GM19193 (cell line): Measurements from ENCODE around the gene LAG3.

Experiments
- POLR2A ChIP-seq: IDR thresholded peaks from 4 replicates; pipeline ENCODE4 v1.6.1; 2011; ENCODE audit not compliant: insufficient read depth, insufficient read length; ENCODE audit errors: extremely low read depth

The LAG3 gene

DNA sequence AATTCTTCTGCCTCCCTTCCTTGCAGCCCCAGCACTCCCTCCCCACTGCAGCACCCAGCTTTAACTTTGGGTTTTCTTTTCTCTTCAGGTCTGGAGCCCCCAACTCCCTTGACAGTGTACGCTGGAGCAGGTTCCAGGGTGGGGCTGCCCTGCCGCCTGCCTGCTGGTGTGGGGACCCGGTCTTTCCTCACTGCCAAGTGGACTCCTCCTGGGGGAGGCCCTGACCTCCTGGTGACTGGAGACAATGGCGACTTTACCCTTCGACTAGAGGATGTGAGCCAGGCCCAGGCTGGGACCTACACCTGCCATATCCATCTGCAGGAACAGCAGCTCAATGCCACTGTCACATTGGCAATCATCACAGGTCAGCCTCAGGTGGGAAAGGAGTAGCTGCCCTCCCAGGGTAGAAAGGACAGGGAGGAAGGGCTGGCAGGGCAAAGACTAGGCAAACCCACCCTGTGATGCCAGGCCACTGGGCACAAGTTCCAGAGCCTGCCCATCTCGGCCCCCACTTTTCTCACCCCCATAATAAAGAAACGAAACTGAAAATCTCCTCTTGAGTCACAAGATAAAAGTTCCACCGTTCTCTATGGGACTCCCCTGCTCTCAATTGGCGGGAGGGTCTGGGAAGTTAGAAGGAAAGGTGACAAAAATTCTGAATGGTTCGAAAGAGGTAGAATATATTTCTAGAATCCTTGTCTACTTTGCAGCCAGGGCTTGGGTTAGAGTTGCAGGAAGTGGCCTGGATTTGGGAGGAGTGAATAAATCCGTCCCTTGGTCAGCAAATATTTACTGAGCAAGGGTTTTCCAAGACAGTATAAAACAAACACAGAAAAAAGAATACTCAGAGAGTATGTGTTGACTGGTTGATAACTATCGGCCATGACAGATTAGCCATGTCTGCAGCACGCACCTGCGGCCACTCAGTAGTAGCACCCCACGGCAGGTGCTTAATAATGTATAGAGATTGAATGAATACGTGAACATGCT is 3.2 kb downstream of the LAG3 start:
- TF ChIP-seq POLR2A = no peak

DNA sequence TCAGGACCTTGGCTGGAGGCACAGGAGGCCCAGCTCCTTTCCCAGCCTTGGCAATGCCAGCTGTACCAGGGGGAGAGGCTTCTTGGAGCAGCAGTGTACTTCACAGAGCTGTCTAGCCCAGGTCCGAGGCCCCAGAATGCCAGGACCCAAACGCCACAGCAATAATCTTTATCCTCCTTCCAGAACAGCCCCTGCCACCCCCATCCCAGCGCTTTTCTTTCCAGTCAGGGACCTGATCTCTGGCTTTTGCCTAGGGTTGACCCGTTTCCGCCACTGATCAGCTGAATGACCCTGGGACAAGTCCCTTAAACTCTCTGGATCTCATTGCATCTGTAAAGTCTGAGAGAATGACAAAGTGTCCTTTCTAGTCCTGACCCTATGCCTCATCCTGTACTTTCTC is 5.1 kb downstream of the LAG3 start:
- no peak for TF ChIP-seq POLR2A

- TF ChIP-seq POLR2A = no peak
Measured at GRCh38 chr12:6778217-6778573, 5.9 kb downstream of the LAG3 start.

DNA sequence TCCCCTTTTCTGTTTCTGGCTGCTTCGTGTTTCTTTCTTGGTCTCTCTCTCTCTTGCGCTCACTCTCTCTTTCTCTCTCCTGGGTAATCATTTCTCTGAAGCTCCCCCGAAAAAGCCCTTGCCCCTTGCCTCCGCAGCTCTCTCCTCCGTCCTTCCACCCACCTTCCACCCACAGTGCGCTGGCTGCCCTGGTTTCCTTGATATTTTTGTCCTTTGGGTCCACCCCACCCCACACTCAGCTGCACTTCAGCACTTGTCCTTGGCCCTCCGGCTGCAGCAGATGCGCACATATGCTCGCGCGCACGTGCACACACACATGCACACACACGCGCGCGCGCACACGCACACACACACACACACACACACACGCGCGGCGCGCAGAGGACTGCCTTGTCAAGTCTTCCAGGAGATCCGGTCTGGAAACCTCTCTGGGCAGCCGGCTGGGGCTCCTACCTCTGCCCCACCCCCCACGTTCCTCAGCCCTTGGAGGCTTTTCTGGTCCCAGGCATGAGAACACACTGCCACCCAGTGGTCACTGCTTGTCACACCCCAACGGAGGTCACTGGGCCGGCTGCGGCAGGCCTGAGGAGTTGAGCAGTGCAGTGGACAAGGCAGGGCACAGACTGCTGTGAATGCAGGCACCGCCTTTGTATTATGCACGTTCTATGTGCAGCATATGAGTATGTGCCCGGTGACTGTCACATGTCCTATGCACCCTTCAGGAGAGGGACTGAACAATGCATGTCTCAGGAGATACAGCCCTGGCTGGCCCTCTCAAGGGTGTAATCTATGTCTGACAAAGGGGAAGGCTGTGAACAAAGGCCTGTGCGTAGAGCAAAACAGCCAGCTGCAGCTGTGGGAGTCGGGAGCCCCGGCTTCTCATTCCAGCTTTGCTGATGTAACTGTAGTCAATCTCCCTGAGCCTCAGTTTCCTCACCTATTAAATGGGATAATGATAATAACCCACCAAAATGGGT is 6.5 kb downstream of the LAG3 start:
- TF ChIP-seq POLR2A = peak; percentile 16

DNA sequence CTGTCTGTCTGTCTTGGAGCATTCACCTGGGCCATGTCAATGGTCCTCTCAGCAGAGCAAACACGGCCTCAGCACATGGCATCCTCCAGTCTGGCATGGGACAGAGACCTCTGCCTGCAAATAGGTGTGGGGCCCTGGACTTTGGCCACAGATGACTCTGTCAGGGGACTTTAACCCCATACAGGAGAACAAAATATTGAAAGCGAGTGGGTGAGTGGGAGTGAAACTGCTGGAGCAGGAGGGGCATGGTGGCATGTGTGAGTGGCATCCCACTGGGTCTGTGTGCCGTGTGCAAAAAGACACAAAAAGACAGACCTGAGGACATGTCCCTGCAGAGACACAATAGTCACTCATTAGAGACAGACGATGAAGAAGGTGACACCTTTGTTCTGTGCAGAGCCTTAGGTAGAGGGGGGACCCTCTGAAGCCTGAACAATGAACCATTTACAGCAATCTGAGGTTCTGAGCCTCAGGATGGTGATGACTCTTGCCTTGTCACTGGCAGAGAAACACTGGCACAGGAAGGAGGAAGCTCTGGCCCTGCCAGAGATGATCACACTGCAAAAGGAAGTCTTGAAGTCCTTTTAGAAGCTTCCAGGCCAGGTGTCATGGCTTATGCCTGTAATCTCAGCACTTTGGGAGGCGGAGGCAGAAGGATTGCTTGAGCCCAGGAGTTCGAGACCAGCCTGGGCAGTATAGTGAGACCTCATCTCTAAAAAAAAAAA is 7.5 kb downstream of the LAG3 start:
- TF ChIP-seq POLR2A = no peak

GRCh38 chr12:6780573-6780972 is 8.3 kb downstream of the LAG3 start:
- TF ChIP-seq POLR2A = no peak

- no peak for TF ChIP-seq POLR2A
Measured at GRCh38 chr12:6782119-6782518, 9.8 kb downstream of the LAG3 start.

DNA sequence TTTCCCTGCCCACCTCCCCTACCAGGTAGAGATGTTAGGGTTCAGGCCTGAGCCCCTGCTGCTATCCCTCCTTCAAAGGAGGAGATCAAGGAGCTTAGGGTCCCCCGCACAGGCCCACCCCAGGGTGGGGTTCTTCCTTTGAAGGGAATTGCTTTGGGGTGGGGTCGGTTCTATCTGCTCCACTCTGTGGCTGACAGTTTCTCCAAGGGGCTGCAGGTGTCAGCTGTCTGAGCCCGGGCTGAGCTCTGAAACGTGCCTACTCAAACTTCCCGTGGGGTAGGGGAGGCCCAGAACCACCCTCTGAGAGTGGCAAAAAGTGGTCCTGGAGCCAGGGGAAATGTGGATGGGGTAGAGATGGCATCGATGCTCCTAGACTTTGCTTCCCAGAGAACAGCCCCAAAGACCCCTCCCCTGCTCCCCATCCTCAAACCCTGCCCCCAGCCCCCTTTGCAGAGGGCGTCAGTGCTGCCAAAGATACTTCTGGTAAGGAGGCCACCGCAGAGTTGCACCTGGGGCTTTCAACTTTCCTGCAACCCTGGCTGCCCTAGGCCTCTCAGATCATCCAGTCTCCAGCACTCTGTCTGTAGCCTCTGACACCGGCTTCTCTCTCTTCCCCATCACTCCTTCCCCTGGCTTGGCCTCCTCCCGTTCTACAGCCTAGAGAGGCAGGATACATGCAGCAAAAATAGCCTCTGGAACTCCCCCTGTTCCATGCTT is 10.7 kb downstream of the LAG3 start:
- no peak for TF ChIP-seq POLR2A

- no peak for TF ChIP-seq POLR2A
Measured at GRCh38 chr12:6783828-6784227, 11.5 kb downstream of the LAG3 start.

GRCh38 chr12:6784296-6784695 is 12.0 kb downstream of the LAG3 start:
- no peak for TF ChIP-seq POLR2A

- no peak for TF ChIP-seq POLR2A
Measured at GRCh38 chr12:6784761-6785160, 12.4 kb downstream of the LAG3 start.

GRCh38 chr12:6786416-6787094 is 14.2 kb downstream of the LAG3 start:
- TF ChIP-seq POLR2A = no peak

DNA sequence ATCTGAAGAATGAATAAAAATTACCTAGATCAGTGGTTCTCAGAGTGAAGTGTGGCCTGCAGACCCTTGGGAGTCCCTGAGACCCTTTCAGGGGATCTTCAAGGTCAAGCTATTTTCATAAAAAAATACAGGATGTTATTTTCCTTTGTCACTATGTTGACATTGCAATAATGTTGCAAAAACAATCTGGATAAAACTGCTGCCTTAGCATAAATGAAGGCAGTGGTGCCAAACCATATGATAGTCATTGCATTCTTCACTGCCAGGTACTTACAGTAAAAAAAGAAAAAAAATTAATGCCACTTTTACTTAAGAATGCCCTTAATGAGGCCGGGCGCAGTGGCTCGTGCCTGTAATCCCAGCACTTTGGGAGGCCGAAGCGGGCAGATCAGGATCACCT is 15.0 kb downstream of the LAG3 start:
- TF ChIP-seq POLR2A = no peak
